ENCODE data around the gene SEC11C. TPM values are rescaled to one million over a fixed set of nuclear protein-coding genes. Genes with fewer than 3 reads are reported as not detected.

SEC11C gene
- total and polyA plus RNA-seq, 9 of the 15 experiments (the other 6 are each of a cell fraction or from before 2014, with no cell fraction given), result 22.0 to 71.3 (median 36.5) TPM

DNA sequence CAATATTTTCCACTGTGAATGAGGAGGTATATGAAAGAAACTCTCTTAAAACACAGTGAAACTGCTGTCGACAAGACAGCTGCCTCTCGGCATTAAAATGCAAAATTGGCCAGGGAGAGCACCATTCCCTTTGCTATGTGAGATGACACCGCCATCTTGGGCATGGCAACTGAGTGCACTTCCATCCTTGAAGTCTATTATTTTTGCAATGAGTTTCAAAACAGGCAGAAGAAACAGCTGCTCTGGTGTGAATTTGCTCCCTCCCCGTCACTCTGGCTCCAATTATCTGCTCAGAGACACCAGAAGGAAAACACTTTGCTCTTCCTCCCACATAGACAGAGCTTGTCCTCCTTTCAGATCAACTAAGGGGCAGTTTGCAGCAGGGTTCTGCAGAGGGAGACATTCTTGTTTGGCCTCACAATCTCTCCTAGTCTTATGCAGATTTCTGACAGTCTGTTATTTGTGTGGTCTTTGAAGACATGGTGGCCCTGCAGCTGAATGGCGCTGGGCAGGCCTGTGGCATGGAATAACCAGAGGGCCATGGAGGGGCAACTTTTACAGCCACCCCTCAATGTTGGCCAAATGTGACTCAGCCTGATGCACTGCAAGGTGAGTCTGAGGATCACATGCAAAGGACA, 48.6 kb upstream of the SEC11C start:
- CTCF ChIA-PET (ENCODE audit: low intra/inter-chr PET ratio), result no interaction called here
- no peaks in the 10 kb centered on the region for H3K36me3 ChIP-seq (ENCODE audit: control insufficient read depth, insufficient read depth, low read length)
- H3K4me1 ChIP-seq (replicated peaks in 1 of 2; ENCODE audit: control insufficient read depth in 2 of 2, insufficient read depth in 2 of 2, low read length in 2 of 2), result no peaks in the 10 kb centered on the region; a peak in 1 of 5 replicates
- H3K9ac ChIP-seq (ENCODE audit: insufficient read depth in 1 of 2, low read depth in 2 of 2, low read length in 2 of 2), result no peak overlapping the region
- no TSS peak for BruUV-seq (replicated peaks)
- in situ Hi-C loops (cut with MboI) (no loop called here), intact Hi-C loops (cut with micrococcal nuclease) (loop anchor here (10.0 kb wide), 1 partner anchor 124 kb away; no protein-coding TSS in a partner anchor)
- H2AFZ ChIP-seq (ENCODE audit: low read depth, low read length), result no peak overlapping the region
- POLR2A ChIA-PET, result interaction anchor here (0.5 kb wide), 1 partner anchor 29 kb away, joined by 3 read pairs; no protein-coding TSS in a partner anchor
- no peaks in the 10 kb centered on the region for H4K20me1 ChIP-seq (replicated peaks; ENCODE audit: control insufficient read depth, insufficient read depth, low read length)
- 2% methylated on average over 5 of the region's 5 CpGs for WGBS (ENCODE audit: insufficient coverage, low coverage, missing lambda C conversion rate)
- H3K27ac ChIP-seq (ENCODE audit: extremely low read depth, low read depth, low read length), result no peak overlapping the region
- H3K27me3 ChIP-seq (ENCODE audit: control insufficient read depth in 2 of 2, insufficient read depth in 2 of 2, low read length in 2 of 2), result no peaks in the 10 kb centered on the region; a peak in 1 of 5 replicates
- FAIRE-seq (no peak), DNase-seq (ENCODE audit: extremely low read depth in 1 of 4, low spot score in 3 of 4) (no peak), ATAC-seq (no peak)
- no peak overlapping the region for H3K4me2 ChIP-seq (ENCODE audit: insufficient read depth, low read length)
- TF ChIP-seq SETDB1 (IDR thresholded peaks at IDR 0.05; ENCODE audit: low read length) (no peak), HNRNPH1 (optimal IDR thresholded peaks at IDR 0.05; ENCODE audit: low read depth, low read length) (no peak), GTF2F1 (IDR thresholded peaks at IDR 0.05; ENCODE audit: low read depth, low read length) (no peak), MYC (IDR thresholded peaks at IDR 0.05; ENCODE audit: low read depth, low read length) (no peak), MYC (CRISPR knock-in tag; IDR thresholded peaks at IDR 0.05; ENCODE audit: borderline replicate concordance, low read depth) (no peak), FOXA3 (CRISPR knock-in tag; conservative IDR thresholded peaks at IDR 0.05 in 1 of 2, IDR thresholded peaks at IDR 0.05 in 1 of 2) (no peak), ADNP (tag; IDR thresholded peaks at IDR 0.05) (no peak), ELF2 (CRISPR knock-in tag; IDR thresholded peaks at IDR 0.05) (no peak), CBX3 (IDR thresholded peaks at IDR 0.05; ENCODE audit: borderline replicate concordance in 1 of 2, low read length in 2 of 2) (no peak), NBN (IDR thresholded peaks at IDR 0.05; ENCODE audit: low read depth) (no peak), FOS (IDR thresholded peaks at IDR 0.05; ENCODE audit: extremely low read depth, insufficient read length) (no peak), ZFP91 (CRISPR knock-in tag; IDR thresholded peaks at IDR 0.05) (no peak), ZZZ3 (IDR thresholded peaks at IDR 0.05) (no peak), PHF21A (IDR thresholded peaks at IDR 0.05; ENCODE audit: borderline replicate concordance, low read depth) (no peak), ZNF717 (CRISPR knock-in tag; IDR thresholded peaks at IDR 0.05) (no peak), ZBTB2 (IDR thresholded peaks at IDR 0.05) (no peak), NONO (IDR thresholded peaks at IDR 0.05; ENCODE audit: low read depth in 2 of 2, low read length in 1 of 2) (no peak), PPARD (CRISPR knock-in tag; IDR thresholded peaks at IDR 0.05) (no peak)
- TF ChIP-seq, protein P1, sequence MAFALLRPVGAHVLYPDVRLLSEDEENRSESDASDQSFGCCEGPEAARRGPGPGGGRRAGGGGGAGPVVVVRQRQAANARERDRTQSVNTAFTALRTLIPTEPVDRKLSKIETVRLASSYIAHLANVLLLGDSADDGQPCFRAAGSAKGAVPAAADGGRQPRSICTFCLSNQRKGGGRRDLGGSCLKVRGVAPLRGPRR (CRISPR knock-in tag; IDR thresholded peaks at IDR 0.05), result no peak
- no peaks in the 10 kb centered on the region for H3K9me1 ChIP-seq (ENCODE audit: control insufficient read depth, insufficient read depth, low read length)
- H3K9me3 ChIP-seq (replicated peaks; ENCODE audit: control insufficient read depth, insufficient read depth, low read depth, low read length), result no peaks in the 10 kb centered on the region
- H3K4me3 ChIP-seq, result no peak overlapping the region
- H3K79me2 ChIP-seq (ENCODE audit: control insufficient read depth, insufficient read depth, low read length), result no peaks in the 10 kb centered on the region
